Stomach (tissue), 9 donors: ENCODE results near the gene GNB1L. TPM values are rescaled to one million over a fixed set of nuclear protein-coding genes. Genes with fewer than 3 reads are reported as not detected.

Experiments used
- DNase-seq, 2 donors: peaks; one replicate each; pipeline versions ENCODE4 v3.0.0 to v3.0.0-alpha.2; 2013 to 2019
- H3K27ac ChIP-seq, 5 donors: fragments of 200-600 bp in 4 of 5; sonication (generic) in 4 of 5; one replicate each; pipeline ENCODE4 v1.5.1; 2013 to 2019; ENCODE audit warnings: mild to moderate bottlenecking in 1 of 5, moderate library complexity in 1 of 5
- H3K27me3 ChIP-seq, 3 donors: fragments of 200-600 bp; sonication (generic); one replicate each; pipeline ENCODE4 v1.5.1; 2017 to 2019; ENCODE audit warnings: mixed run types in 1 of 3
- H3K36me3 ChIP-seq, 4 donors: fragments of 200-600 bp; sonication (generic); 1 replicate in 3 of 4; 2 replicates in 1 of 4; pipeline ENCODE4 v1.5.1; 2016 to 2019
- H3K4me1 ChIP-seq, 4 donors: fragments of 200-600 bp; sonication (generic); one replicate each; pipeline ENCODE4 v1.5.1; 2016 to 2019
- H3K4me3 ChIP-seq, 4 donors: fragments of 200-600 bp; sonication (generic) in 3 of 4; one replicate each; pipeline ENCODE4 v1.5.1; 2016 to 2019; ENCODE audit warnings: mild to moderate bottlenecking in 1 of 4
- H3K9me3 ChIP-seq, 4 donors: fragments of 200-600 bp; sonication (generic); one replicate each; pipeline ENCODE4 v1.5.1; 2016 to 2019
- EP300 ChIP-seq: sonication (generic); formaldehyde crosslinking; IDR thresholded peaks from one replicate; pipeline ENCODE4 v1.6.1; 2017; ENCODE audit warnings: antibody characterized with exemption
- POLR2A ChIP-seq, 4 donors: fragments of 450-650 bp; IDR thresholded peaks; one replicate each; pipeline ENCODE4 v1.6.1; 2016; ENCODE audit warnings: antibody characterized with exemption in 4 of 4, control low read depth in 2 of 4, mild to moderate bottlenecking in 1 of 4, moderate library complexity in 1 of 4
- POLR2AphosphoS5 ChIP-seq, 3 donors: sonication (generic); formaldehyde crosslinking; IDR thresholded peaks; one replicate each; pipeline ENCODE4 v1.6.1; 2016; ENCODE audit warnings: antibody characterized with exemption in 3 of 3
- WGBS, 5 donors: extraction: QIAGEN DNeasy Blood & Tissue Kit in 3 of 5; methylation state at CpG; one replicate each; pipeline versions ENCODE4 v1.1.5 to v1.1.7; 2013 to 2018; 5-methylcytosine and 5-hydroxymethylcytosine counted together
- intact Hi-C: fragments of 100-400 bp; cut with DNase I; formaldehyde crosslinking; loops from one replicate; pipeline ENCODE4 v1.15.1; 2023; ENCODE audit warnings: low total_unique reads
- polyA plus RNA-seq, 3 donors: library from polyadenylated mRNA; stranded (reverse); fragments of 200-250 nt; gene quantifications; one replicate each; pipeline ENCODE4 v1.2.3, GENCODE V29; 2013
- total RNA-seq, 5 donors: library from RNA; depleted of rRNA; stranded (reverse); fragments of >200 nt; gene quantifications; one replicate each; pipeline versions ENCODE4 v1.1.0 to v1.2.3, GENCODE V29; 2014 to 2016
- TF ChIP-seq, protein P1 (sequence below), 7 experiments: fragments of 450-650 bp in 4 of 7; fragments of 200-600 bp in 3 of 7; sonication (generic) in 3 of 7; IDR thresholded peaks; one replicate each; pipeline ENCODE4 v1.5.1; 2016 to 2019; ENCODE audit warnings: antibody characterized with exemption in 7 of 7, control low read depth in 2 of 7, mild to moderate bottlenecking in 1 of 7
- donor health status: healthy with polysubstance abuse.
- donor health status: Bipolar disorder and iron deficiency.
- donor health status: healthy.

The GNB1L gene
- total and polyA plus RNA-seq, 8 donors: 0.29 to 6.8 (median 3.1) TPM; not detected in 1

DNA sequence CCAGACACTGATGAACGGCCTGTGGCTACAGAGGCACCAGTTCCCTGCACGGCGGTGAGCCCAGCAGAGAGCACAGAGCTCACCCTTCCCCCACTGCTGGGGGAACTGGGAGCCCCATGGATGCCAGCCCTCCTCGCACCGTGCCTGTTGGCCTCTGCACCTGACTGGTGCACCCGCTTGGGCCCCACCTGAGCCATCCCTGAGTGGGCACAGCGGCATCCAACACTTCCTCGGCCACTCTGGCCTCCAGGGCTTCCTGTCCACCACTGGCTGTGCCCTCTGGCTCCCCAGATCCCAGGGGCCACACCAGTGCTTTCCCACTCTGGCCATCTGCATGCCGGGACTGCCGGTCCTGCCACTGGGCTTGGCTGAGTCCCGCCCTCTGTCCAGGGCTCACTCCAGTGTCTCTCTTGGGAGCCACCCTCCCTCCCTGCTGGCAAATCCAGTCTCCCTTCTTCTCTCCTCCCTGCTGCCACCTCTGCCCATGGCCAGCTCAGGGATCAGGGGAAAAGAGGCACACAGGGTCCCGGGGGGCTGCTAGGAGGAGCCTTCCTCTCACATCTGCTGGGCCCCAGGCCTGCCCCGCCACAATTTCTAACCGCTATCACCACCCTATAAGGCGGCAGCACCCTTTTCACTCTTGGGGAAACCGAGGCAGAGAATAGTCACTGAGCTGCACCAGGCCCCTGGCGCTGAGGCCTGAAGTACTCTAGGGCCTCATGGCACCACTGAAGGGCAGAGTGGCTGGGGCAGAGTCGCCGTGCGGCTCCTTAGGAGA is 33.0 kb downstream of the GNB1L start:
- DNase-seq: peak; percentile 0 to 13
- 88 to 92% (median 91%) methylated on average over 14 to 20 of the region's 20 CpGs for WGBS, 5 donors
- no peaks in the 10 kb centered on the region for H3K27me3 ChIP-seq
- peaks cover 0 to 8% (median 3%) of the 10 kb centered on the region in 4 donors for H3K36me3 ChIP-seq
- peaks cover 0 to 7% (median 0%) of the 10 kb centered on the region in 4 donors for H3K4me1 ChIP-seq
- no peaks in the 10 kb centered on the region for H3K9me3 ChIP-seq
- TF ChIP-seq, protein P1, sequence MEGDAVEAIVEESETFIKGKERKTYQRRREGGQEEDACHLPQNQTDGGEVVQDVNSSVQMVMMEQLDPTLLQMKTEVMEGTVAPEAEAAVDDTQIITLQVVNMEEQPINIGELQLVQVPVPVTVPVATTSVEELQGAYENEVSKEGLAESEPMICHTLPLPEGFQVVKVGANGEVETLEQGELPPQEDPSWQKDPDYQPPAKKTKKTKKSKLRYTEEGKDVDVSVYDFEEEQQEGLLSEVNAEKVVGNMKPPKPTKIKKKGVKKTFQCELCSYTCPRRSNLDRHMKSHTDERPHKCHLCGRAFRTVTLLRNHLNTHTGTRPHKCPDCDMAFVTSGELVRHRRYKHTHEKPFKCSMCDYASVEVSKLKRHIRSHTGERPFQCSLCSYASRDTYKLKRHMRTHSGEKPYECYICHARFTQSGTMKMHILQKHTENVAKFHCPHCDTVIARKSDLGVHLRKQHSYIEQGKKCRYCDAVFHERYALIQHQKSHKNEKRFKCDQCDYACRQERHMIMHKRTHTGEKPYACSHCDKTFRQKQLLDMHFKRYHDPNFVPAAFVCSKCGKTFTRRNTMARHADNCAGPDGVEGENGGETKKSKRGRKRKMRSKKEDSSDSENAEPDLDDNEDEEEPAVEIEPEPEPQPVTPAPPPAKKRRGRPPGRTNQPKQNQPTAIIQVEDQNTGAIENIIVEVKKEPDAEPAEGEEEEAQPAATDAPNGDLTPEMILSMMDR (IDR thresholded peaks at IDR 0.05): no peak
- TF ChIP-seq POLR2AphosphoS5 (IDR thresholded peaks at IDR 0.05): no peak
- no peak for TF ChIP-seq EP300
- no peak for TF ChIP-seq POLR2A (IDR thresholded peaks at IDR 0.05)
- intact Hi-C loops: no loop called here
- no peak overlapping the region for H3K27ac ChIP-seq
- H3K4me3 ChIP-seq: no peak overlapping the region

DNA sequence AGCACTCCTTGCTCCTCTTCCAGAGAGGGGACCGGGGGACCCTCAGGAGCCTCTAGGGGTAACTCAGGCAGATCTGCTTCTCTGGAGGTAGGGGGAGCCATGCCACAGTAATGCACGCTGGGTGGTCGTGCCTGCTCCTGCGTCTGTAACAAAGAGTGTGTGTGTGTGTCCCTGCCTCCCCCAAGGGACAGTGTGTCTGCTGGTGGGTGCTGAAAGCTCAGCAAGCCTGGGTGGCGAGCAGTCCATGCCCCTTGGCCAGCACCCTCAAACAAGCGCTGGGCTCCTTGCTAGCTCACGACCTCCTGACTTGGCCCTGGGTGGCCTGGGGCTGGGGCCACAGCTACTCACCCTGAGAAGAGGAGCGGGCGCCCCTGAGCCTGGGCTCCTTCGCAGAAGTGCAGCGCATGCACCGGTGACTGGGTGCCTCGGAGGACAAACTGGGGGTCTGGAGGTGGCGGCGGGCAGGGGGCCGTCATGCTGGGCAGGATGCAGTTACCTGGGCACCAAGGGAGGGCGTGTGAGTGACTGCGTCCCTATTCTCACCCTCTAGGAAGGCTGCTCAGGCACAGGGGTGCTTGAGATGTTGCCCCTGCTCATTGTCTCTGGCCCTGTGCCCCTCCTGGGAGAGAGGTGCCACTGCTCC is 33.7 kb downstream of the GNB1L start:
- Histone ChIP-seq H3K27me3 (no peaks in the 10 kb centered on the region), H3K27ac (no peak overlapping the region), H3K36me3 (peaks cover 0 to 8% (median 3%) of the 10 kb centered on the region in 4 donors), H3K4me3 (no peak overlapping the region), H3K4me1 (peaks cover 0 to 7% (median 0%) of the 10 kb centered on the region in 4 donors), H3K9me3 (no peaks in the 10 kb centered on the region)
- 89 to 99% (median 94%) methylated on average over 13 to 18 of the region's 18 CpGs for WGBS, 5 donors
- TF ChIP-seq, protein P1 (IDR thresholded peaks at IDR 0.05): no peak
- no peak for TF ChIP-seq EP300
- no peak for TF ChIP-seq POLR2A (IDR thresholded peaks at IDR 0.05)
- TF ChIP-seq POLR2AphosphoS5 (IDR thresholded peaks at IDR 0.05): no peak
- peak in 1 of 2 donors; percentile 19 for DNase-seq
- intact Hi-C loops: no loop called here

DNA sequence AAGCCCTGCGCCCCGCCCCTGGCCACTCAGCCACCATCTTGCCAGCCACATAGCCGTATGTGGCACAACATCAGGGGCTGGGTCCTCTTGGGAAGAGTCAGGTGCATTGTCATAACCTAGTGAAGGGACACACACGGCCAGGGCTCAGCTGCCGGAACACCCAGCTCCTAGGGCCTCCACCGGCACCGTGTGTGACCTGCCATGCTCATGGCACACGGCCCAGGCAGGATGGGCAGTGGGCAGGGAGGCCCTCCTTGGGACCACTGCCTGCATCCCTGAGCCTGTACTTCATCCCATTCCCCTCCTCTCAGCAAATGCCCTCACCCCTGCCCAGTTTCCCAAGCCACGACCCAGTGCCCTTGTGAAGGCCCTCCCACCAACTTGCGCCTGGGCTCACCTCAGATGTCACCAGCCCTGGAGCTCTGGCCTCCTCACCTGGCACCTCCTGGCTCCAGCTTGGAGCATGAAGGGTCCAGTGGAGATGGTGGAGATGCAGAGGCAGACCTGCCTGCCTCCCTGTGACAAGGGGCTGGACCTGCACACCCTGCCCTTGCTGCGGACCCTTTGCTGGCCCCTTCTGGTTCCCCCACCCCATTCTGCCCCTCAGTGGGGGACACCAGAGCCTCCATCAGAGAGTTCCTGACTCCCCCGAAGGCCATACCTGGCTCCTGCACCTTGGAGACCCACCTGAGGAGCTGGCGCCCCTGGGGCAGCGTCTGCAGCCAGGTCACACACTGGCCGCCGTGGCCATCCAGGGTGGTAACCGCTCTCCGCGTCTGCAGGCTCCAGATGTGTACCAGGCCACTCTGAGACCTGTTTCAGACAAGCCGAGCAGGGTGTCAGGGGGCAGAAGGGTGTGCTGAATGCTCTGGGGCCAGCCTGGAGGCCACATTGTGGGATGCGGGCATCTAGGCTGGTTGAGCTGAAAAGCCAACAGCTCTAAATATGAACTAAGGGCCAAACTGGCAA is 34.5 kb downstream of the GNB1L start:
- no peak overlapping the region for H3K4me3 ChIP-seq
- intact Hi-C loops: no loop called here
- 93 to 100% (median 95%) methylated on average over 5 to 21 of the region's 21 CpGs for WGBS, 5 donors
- H3K36me3 ChIP-seq: peaks cover 0 to 8% (median 3%) of the 10 kb centered on the region in 4 donors
- peaks cover 0 to 7% (median 0%) of the 10 kb centered on the region in 4 donors for H3K4me1 ChIP-seq
- peak in 1 of 2 donors; percentile 17 for DNase-seq
- no peaks in the 10 kb centered on the region for H3K9me3 ChIP-seq
- no peak overlapping the region for H3K27ac ChIP-seq
- TF ChIP-seq EP300 (no peak), POLR2A (IDR thresholded peaks at IDR 0.05) (no peak), POLR2AphosphoS5 (IDR thresholded peaks at IDR 0.05) (no peak)
- TF ChIP-seq, protein P1 (IDR thresholded peaks at IDR 0.05): no peak
- no peaks in the 10 kb centered on the region for H3K27me3 ChIP-seq
